ENCODE measurements around the gene CHRM1.

CHRM1 gene

GRCh38 chr11:62914416-62914815, 6.7 kb downstream of the CHRM1 start:
- in situ Hi-C loops (cut with MboI; ENCODE audit: low pct_unique_long_range_greater_than_20kb, low sequenced_read_pairs, unreplicated experiment) = no loop called here
- no peak for TF ChIP-seq CTCF (IDR thresholded peaks at IDR 0.05; ENCODE audit: extremely low read depth, insufficient read depth, missing control alignments)
- DNase-seq (ENCODE audit: low spot score) = no peak

GRCh38 chr11:62912268-62912667, 8.9 kb downstream of the CHRM1 start:
- no peak for DNase-seq (ENCODE audit: low spot score)
- in situ Hi-C loops (cut with MboI; ENCODE audit: low pct_unique_long_range_greater_than_20kb, low sequenced_read_pairs, unreplicated experiment) = no loop called here
- no peak for TF ChIP-seq CTCF (IDR thresholded peaks at IDR 0.05; ENCODE audit: extremely low read depth, insufficient read depth, missing control alignments)

- TF ChIP-seq CTCF (IDR thresholded peaks at IDR 0.05; ENCODE audit: extremely low read depth, insufficient read depth, missing control alignments) = no peak
- in situ Hi-C loops (cut with MboI; ENCODE audit: low pct_unique_long_range_greater_than_20kb, low sequenced_read_pairs, unreplicated experiment) = no loop called here
- no peak for DNase-seq (ENCODE audit: low spot score)
These were observed 9.7 kb downstream of the CHRM1 start for GRCh38 chr11:62911137-62912130.

- in situ Hi-C loops (cut with MboI; ENCODE audit: low pct_unique_long_range_greater_than_20kb, low sequenced_read_pairs, unreplicated experiment) = no loop called here
- TF ChIP-seq CTCF (IDR thresholded peaks at IDR 0.05; ENCODE audit: extremely low read depth, insufficient read depth, missing control alignments) = no peak
- no peak for DNase-seq (ENCODE audit: low spot score)
These were observed 10.9 kb downstream of the CHRM1 start for GRCh38 chr11:62910141-62910882.

- in situ Hi-C loops (cut with MboI; ENCODE audit: low pct_unique_long_range_greater_than_20kb, low sequenced_read_pairs, unreplicated experiment) = loop anchor here (5.0 kb wide), 1 partner anchor 113 kb away; no protein-coding TSS in a partner anchor
- DNase-seq (ENCODE audit: low spot score) = no peak
- peak; percentile 60 for TF ChIP-seq CTCF (IDR thresholded peaks at IDR 0.05; ENCODE audit: extremely low read depth, insufficient read depth, missing control alignments)
These were observed 11.9 kb downstream of the CHRM1 start for GRCh38 chr11:62909107-62909894.
